Measurements from ENCODE around the gene ERMN. TPM values are rescaled to one million over a fixed set of nuclear protein-coding genes. Genes with fewer than 3 reads are reported as not detected.
A peak's percentile ranks its signal among the peaks of the same experiment; 100 is the strongest.
"Not testable (repeated sequence)": the region's sequence is repeated elsewhere in the genome, so short reads cannot be mapped to it uniquely, and the experiment has no call there.

Gene ERMN
- total RNA-seq, 3 donors from 2014 or later, result 0.06 to 0.32 (median 0.14) TPM

GRCh38 chr2:157291018-157291417, 34.6 kb downstream of the ERMN start:
- ATAC-seq (peak; percentile 88), DNase-seq (no peak)
- Histone ChIP-seq H3K4me3 (no peak overlapping the region), H3K9me3 (no peaks in the 10 kb centered on the region), H3K36me3 (ENCODE audit: low read depth) (no peaks in the 10 kb centered on the region), H3K4me1 (ENCODE audit: low read depth) (no peaks in the 10 kb centered on the region)
- intact Hi-C loops (cut with DNase I, micrococcal nuclease), result no loop called here
- no peak for TF ChIP-seq CTCF (IDR thresholded peaks at IDR 0.05)

- TF ChIP-seq CTCF (IDR thresholded peaks at IDR 0.05), result no peak
- ATAC-seq (no peak), DNase-seq (no peak)
- Histone ChIP-seq H3K36me3 (ENCODE audit: low read depth) (no peaks in the 10 kb centered on the region), H3K4me3 (no peak overlapping the region), H3K9me3 (no peaks in the 10 kb centered on the region), H3K4me1 (ENCODE audit: low read depth) (no peaks in the 10 kb centered on the region)
- intact Hi-C loops (cut with DNase I, micrococcal nuclease), result no loop called here
Measured at GRCh38 chr2:157290525-157290924, 35.1 kb downstream of the ERMN start.

- Histone ChIP-seq H3K4me1 (ENCODE audit: low read depth) (peaks cover 3% of the 10 kb centered on the region), H3K4me3 (no peak overlapping the region), H3K36me3 (ENCODE audit: low read depth) (no peaks in the 10 kb centered on the region), H3K9me3 (no peaks in the 10 kb centered on the region)
- DNase-seq, result no peak
- no peak for TF ChIP-seq CTCF (IDR thresholded peaks at IDR 0.05)
- intact Hi-C loops (cut with DNase I, micrococcal nuclease), result no loop called here
- no peak for ATAC-seq
Measured at GRCh38 chr2:157287160-157287559, 38.5 kb downstream of the ERMN start.

- Histone ChIP-seq H3K9me3 (no peaks in the 10 kb centered on the region), H3K36me3 (ENCODE audit: low read depth) (no peaks in the 10 kb centered on the region), H3K4me1 (ENCODE audit: low read depth) (peaks cover 3% of the 10 kb centered on the region), H3K4me3 (no peak overlapping the region)
- TF ChIP-seq CTCF (IDR thresholded peaks at IDR 0.05), result no peak
- DNase-seq (peak in 1 of 3 donors; percentile 77), ATAC-seq (peak; percentile 71)
- intact Hi-C loops (cut with DNase I, micrococcal nuclease), result no loop called here
Measured at GRCh38 chr2:157283468-157283867, 42.2 kb downstream of the ERMN start.

- intact Hi-C loops (cut with DNase I, micrococcal nuclease), result no loop called here
- TF ChIP-seq CTCF (IDR thresholded peaks at IDR 0.05), result no peak
- Histone ChIP-seq H3K36me3 (ENCODE audit: low read depth) (no peaks in the 10 kb centered on the region), H3K4me1 (ENCODE audit: low read depth) (peaks cover 3% of the 10 kb centered on the region), H3K9me3 (no peaks in the 10 kb centered on the region), H3K4me3 (no peak overlapping the region)
- DNase-seq (no peak), ATAC-seq (no peak)
Measured at GRCh38 chr2:157281316-157281715, 44.3 kb downstream of the ERMN start.

GRCh38 chr2:157279311-157279710, 46.3 kb downstream of the ERMN start:
- H3K4me3 ChIP-seq; H3K36me3 ChIP-seq (ENCODE audit: low read depth); intact Hi-C loops (cut with DNase I, micrococcal nuclease); H3K9me3 ChIP-seq; H3K4me1 ChIP-seq (ENCODE audit: low read depth): not testable (repeated sequence)
- peak; percentile 65 to 77 (median 68) for DNase-seq
- peak; percentile 71 for ATAC-seq
